HG03159 (cell line): ENCODE measurements around the gene TOX3.

Experiments used
- ATAC-seq: cut with Tn5 transposase; IDR thresholded peaks from one replicate; pipeline ENCODE4 v1.9.1; 2021; ENCODE audit warnings: mild to moderate bottlenecking, moderate library complexity; ENCODE audit not compliant: unreplicated experiment

Gene TOX3

DNA sequence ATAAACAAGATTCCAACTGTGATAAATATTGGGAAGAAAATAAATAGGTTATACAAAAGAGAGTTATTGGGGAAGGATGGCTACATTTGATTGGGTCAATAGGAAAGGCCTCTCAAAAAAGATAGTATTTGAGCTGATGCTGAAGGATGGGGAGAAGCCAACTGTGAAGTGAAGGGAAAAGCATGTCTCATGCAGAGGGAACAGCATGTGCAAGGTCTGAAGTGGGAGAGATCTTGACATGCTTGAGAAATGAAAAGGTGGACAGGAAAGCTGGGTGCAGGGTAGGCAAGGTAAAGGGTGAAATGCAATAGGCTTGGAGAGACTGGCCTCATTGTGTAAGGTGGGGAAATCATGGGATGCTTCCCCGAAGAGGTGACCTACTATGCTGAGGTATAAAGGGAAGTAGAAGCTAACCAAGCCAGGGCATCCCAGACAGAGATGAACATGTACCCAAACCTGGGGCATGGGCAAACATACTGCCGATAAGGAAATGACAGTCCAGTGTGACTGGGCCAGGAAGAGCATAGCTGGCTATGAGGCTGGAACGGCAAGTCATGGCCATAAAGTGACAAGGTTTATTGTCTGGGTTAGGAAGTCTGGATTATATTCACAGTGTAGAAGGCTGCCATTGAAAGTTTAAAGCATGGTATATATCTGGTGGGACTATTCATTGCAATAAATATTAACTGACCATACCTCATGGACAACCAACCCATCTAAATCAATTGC, 91.2 kb downstream of the TOX3 start:
- ATAC-seq: no peak

DNA sequence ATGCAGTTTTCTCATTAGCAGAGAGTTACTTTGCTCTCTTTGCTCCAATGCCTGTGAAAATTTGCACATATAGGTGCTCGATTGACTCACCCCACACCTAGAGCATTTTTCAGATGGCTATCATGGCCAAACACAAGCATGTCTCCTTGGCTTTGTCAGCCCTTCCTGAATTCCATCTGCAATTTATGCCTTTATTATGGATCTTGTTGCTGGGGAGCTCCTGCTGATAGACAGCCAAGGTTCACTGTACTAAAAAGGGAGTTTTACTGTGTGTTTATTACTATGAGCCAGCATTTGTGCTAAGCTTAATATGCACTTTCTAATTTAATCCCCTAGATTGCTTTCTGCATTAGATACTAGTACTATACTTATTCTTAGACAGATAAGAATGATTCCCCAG, 93.3 kb downstream of the TOX3 start:
- ATAC-seq: no peak

DNA sequence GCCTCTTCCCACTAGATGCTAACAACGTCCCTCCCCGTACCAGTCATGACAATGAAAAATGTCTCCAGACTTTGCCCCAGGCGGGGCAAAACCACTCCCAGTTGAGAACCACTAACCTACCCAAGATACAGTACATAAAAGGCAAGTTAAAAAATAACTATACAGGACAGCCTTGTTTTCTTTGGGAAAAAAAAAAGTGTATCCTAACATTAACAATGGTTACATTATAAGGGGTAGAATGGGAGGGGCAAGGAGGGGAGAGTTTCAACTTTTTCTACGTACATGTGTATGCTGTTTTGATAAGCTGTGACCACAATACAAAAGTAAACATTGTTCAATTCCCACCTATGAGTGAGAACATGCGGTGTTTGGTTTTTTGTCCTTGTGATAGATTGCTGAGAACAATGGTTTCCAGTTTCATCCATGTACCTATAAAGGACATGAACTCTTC, 94.9 kb downstream of the TOX3 start:
- ATAC-seq: no peak

DNA sequence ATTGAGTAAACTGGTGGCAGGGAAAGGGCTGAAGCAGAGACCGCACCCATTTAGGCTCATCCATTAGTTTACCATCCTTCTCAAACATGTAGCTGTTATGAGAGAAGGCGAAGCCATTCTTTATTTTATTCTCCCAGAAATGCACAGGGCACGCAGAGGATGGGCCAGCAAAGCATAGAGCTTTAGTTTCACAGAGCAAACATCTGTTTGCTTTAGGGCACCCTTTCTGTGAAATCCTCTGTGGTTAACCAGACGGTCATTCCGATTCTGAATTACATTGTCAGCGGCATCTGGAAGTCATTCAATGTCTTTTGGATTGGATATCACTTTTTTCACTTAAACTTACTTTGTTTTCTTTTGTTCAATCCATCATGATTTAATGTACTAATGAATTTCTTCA, 96.0 kb downstream of the TOX3 start:
- ATAC-seq: no peak

DNA sequence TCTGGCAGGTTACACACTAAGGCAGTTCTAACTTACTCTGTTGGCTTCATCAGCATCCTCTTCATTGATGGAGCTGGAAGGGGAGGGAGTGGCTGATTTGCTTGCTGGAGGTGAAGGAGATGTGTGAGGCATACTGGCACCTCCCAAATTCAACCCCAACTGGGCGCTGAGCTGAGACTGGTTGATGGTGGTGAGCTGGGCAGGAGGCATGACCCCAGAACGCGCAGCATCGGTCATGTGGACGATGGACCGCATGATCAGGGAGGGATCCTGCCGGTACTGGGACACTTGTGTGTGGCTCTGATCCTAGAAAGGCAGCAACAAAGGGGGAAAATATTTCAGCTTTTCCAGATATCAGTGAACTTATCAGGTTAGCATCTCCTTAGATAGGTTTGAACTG, 96.7 kb downstream of the TOX3 start:
- no peak for ATAC-seq

DNA sequence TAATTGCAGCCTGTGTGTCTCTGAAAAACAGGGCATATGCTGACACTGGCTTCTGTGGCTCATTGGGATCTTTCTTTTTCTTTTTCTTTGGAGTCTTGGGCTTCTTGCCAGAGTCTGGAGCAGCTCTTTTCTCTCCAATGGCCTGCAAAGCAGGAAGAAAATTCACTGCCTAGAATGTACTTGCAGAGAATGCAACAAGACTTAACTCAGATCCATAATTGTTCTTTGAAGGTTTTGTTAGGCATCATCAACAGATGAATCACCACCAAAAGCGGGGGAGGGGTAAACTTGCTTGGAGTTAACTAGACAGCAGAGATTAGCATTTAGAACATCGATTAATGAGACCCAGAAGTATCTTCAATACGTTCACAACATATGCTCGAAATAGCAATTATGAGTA, 100.9 kb downstream of the TOX3 start:
- no peak for ATAC-seq

DNA sequence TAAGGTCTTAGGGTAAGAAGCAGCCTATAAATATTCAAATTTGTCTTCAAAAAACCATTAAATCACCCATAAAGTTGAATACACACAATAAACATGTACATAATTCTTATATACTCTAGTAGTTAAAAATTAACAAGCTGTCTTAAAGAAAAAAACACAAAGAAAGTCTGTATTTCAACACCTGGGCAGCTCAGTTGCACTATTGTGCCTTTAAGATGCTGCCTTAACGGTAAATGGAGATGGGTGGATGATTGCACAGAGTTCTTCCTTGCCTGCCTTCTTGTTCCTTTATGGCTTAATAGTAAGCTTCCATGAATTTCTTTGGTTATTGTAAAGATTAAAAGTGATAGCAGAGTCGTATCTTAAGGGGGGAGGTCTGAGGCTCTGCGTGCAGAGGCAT, 105.1 kb downstream of the TOX3 start:
- no peak for ATAC-seq

DNA sequence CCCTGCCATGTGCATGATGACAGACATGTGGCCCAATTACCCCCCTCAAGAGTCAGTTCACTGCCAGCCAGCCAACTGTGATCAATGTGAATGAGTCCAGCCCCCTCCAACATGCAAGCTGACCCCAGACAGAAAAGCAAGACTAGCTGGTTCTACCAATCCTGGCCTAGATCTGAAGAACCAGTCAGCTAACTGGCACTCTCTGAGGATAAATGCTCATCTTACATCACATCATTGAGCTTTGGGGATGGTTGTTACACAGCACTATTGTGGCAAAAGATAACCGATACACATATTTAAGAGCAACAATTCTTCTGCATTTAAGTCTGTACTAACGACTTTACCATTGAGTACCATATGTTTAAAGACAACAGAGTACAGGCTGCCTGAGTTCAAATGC, 106.7 kb downstream of the TOX3 start:
- no peak for ATAC-seq

DNA sequence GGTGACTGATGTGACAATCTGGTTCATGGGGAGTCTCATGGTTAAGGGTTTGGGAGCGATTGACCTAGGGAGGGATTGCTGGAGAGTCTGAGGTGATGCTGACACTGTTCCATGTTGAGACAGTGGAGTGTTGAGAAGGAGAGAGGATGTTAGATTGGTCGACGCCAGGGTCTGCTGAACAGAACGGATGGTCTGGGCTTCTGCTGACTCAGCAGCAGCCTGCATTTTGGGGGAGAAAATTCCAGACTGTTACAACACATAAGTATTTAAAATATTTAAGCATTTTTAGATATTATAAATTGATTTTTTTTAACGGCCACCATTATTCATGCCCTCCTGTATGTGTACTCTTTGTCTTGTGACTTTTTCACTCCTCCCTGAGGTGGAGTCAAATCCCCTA, 107.2 kb downstream of the TOX3 start:
- ATAC-seq: no peak

DNA sequence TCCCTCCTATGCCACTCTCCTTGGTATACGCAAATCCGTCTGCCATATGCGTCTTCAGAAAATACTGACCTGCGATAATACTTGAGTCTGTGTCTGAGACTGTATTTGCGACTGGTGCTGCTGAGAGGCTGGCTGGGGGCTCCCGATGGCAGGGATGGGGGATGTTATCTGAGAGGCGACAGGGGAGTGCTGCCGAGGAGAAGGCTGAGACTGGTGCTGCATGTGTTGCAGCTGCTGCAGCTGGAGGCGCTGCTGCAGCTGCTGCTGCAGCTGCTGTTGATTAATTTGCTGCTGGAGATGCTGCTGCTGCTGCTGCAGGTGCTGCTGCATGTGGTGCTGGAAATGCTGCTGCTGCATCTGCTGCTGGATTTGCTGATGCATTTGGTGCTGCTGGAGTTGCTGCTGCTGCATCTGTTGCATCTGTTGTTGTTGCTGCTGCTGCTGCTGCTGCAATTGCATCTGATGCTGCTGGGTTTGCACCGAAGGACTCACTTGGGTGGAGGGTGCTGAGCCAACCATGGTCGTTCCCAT, 107.7 kb downstream of the TOX3 start:
- no peak for ATAC-seq

DNA sequence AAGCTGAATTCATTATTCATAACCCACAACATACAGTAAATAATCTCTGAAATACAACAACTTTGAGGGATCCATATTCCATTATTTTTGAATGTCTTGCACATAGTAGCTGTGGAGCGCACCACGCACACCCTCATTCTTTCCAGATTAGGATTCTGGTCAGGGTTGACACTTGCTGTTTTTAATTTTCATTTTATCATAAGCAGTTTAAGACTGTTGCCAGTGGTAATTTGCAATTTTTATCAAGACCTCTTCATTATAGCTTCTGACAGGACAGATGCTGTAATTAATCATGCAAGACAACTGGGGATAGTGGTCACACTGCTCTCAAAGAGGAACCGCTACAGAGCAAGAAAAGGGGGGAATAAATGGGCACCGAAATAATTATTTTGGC, 109.7 kb downstream of the TOX3 start:
- no peak for ATAC-seq

DNA sequence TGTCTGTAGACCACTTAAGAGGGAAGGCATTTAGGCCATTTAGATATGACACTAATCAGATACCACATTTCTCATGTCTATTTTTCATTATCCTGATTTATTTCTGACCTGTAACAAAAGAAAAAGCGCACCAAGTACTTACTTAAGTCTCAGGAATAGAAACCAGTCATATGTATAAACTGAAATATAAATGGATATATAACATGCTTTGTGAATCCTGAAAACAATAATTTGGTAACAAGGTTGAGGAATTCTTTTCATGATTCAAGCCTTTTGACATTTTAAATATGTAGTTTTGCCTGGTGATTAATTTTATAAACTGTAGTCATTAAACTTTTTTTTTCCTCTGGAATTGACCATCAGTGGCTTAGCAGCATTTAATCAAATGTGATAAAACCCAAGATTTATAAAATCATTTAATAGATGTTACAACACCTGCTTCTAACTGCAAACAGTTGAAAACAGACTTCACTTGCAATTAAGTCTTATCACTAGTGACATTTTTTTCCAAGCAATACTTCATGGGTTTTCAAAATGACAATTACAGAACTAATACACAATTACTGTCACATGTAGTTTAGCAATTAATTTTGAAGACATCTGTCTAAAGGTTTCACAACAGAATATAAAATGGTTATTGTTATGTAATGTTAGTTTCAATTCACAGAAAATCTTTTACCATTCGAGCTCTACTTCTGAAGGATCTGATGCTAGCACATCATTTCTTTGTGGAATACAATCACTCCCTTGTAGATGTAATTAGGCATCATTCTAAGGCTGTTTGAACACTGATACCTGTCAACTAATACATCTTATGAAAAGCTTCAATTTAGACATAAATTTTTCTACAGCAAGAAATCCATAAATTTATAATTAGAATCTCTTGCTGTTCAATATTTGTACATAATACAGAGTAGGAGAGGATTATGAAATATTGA, 110.3 kb downstream of the TOX3 start:
- ATAC-seq: no peak

DNA sequence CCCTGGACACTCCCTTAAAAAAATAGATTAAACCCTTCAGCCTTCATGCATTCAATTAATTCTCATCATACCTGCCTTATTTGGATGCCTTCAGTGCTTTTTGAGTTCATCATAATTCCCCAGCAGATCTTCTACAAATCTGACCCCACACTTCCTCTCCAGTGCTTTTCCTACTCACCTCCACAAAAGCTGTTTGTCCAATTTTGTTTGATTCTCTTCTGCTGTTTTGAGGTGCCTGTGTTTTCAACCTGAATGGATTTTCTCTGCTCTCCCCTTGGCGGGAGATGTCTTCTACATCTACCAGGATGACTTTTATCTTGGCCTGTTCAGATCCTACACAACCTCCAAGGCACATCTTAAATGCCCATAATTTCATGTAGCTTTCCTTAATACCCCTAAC, 112.7 kb downstream of the TOX3 start:
- no peak for ATAC-seq

DNA sequence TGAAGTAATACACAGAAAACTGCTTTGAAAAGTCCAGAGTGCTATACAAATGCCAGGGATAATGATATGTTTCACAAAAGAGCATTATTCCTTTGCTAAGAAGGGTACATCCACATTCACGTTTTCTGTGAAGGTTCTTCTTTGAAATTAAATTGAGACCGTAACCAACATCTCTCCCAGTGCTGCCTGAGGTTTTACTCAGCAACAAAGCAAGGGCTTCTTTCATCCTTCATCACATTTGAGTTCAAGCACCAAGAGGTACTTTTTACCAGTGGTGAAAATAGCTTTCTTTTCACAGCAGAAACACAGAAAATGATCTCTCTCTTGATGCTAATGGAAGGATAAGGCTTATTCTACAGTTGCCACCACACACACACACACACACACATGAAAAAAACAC, 113.3 kb downstream of the TOX3 start:
- no peak for ATAC-seq

DNA sequence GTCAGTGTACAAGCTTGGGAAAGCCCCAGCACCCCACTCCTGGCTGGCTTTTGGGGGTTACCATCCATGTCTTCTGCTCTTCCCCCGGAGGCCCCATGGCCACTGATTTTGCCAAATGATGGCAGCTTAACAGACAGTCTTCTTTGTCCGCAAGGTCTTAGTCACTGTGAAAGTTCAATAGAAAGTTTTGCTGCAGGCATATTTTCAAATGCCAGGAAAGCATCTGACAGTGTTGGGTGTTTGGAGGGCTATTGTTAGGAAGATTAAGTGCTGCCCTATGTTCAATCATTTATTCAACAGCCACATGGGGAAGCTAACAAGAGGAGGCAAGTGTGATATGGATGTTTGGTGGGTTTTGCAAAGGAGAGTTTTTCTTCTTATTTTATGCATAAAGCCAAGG, 122.4 kb downstream of the TOX3 start:
- no peak for ATAC-seq

DNA sequence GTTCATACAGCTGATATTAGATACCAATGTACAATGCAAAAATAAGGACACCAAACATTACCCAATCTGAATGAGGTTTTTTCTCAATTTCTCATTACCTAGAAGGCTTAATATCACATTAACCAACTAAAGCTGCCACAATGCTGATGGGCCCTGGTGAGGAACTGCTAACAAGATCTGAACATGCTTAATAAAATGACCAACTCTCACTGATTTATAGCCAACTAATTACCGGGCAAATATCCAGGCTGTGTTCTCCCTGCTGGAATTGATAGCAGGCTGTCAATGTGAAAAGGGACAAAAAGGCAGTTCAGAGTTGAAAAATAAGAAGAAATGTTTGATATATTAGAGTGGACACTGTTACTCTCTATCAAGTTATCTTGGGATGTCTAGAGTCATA, 124.6 kb downstream of the TOX3 start:
- ATAC-seq: no peak

DNA sequence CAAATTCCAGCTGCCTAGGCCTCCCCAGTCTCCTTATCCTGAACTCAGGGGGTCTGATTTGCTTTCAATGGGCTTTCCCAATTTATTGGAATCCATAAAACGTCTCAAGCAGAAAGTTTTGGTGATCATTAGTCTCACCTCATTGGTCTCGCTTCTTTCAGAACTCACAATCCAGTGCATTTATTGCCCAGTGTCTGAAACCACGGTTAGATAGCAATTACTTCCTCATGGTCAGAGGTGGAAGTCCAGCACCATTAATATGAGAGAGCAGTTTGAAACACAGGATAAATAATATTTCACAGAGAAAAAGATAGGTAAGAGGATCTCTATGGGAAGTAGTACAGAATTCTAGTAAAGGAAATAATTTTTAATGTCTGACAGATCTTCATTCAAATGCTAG, 128.7 kb downstream of the TOX3 start:
- no peak for ATAC-seq

DNA sequence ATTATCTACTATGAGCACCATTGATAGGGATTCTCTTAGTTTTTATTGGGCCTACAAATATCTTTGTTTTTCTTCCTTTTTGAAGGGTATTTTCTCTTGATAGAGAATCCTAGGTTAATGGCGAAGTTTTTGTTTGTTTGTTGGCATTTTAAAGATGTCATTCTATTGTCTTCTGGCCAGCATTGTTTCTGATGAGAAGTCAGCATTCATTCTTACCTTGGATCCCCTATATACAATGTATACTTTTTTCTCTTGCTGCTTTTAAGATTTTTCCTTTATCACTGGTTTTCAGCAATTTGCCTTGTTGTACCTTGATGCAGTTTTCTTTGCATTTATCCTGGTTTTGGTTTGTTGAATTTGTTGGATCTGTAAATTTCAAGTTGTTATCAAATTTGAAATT, 130.1 kb downstream of the TOX3 start:
- no peak for ATAC-seq

DNA sequence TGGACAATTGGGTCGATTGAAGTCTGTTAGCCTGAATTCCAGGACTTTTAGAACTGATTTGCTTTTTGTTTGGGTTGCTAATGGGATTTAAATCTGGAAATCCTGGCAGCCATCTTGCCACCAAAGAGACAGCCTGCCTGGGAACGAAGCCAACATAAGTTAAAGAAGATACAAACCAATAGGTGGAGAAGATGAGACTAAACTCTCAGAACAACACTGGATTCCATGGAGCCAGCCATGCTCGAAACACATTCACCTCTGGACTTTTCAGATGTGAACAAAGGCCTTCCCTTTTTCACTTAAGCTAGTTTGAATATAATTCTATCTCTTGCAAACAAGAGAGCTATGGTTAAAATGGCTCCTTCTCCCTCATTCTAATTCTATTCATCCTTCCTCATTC, 135.9 kb downstream of the TOX3 start:
- no peak for ATAC-seq

DNA sequence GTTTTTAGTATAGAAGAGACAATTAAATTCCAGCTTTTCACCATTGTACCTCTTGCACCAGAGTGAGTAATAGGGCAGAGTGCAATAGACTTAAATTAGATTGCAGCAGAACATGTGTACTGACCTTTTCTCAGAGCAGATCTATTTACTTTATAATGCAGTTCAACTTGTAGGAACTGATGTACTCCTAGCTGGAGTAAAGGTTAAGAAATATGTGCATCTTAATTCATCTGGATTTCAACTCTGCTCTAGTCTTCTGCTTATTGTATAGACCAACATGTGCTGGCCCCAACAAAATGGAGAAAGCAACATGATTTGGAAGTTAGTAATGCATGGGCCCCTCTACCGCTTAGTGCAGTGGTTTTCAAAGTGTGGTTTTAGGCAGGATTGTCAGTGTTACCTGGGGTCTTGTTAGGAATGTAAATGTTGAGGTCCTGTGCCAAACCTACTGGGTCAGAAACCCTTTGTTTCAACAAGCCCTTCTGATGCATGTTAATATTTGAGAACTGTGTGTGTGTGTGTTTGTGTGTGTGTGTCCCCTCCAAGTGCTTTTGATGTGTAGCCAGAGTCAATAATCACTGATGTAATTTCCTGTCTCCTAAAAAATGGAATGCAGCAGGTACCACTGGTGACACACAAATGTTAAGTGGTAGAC, 138.6 kb downstream of the TOX3 start:
- ATAC-seq: no peak

DNA sequence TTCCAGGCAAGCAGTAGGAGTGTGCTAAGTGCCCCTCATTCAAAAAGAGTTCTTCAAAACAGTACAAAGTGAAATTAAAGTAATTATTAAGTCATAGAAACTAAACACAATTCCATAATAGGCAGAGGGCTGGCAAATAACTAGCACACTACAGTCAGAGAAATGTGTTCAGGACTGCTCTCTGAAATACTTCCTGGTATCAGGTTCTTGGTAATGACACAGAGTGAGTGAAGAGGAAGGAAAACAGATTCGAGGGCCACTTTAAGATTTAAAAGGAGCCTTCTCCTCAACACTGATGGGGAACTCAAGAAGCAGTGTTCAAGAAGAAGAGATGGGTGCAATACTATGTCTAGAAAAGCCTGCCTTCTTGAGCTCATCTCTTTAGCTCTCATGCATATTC, 139.2 kb downstream of the TOX3 start:
- no peak for ATAC-seq

DNA sequence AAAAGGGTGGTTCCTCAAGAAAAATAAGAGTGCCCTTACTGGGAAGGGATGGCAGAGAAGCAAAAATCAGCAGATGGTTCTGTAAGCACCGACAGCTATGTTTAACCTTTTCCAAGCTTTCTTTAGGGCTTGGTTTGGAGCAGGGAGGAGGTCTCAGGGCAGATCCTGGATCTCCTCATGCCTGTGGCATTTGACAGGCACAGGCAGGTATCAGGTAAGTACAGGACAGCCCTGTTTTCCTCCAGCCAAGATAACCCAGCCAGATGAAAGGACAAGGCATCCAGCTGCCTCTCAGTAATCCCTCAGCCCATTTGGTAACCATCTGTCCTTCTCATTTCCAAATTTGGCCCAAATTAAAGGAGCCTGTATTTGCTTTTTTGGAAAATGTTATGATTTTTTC, 141.5 kb downstream of the TOX3 start:
- ATAC-seq: no peak
